Prostate gland (tissue), 2 donors: Measurements from ENCODE around the gene TBC1D16. TPM values are rescaled to one million over a fixed set of nuclear protein-coding genes. Genes with fewer than 3 reads are reported as not detected.

ENCODE experiments used
- DNase-seq: peaks from one replicate; pipeline ENCODE4 v3.0.0-alpha.2; 2019; ENCODE audit warnings: low spot score
- H3K27ac ChIP-seq, 2 donors: fragments of 200-600 bp; sonication (generic); 2 replicates each; pipeline ENCODE4 v1.5.1; 2017 to 2019
- H3K27me3 ChIP-seq: fragments of 200-600 bp; sonication (generic); replicated peaks from 2 replicates; pipeline ENCODE4 v1.5.1; 2019; ENCODE audit not compliant: insufficient read depth
- H3K36me3 ChIP-seq, 2 donors: fragments of 200-600 bp; sonication (generic); 1 replicate in 1 of 2; 2 replicates in 1 of 2; pipeline versions ENCODE4 v1.5.1 to v1.8.1; 2017 to 2019
- H3K4me1 ChIP-seq: fragments of 200-600 bp; sonication (generic); replicated peaks from 2 replicates; pipeline ENCODE4 v1.5.1; 2019
- H3K4me3 ChIP-seq, 2 donors: fragments of 200-600 bp; sonication (generic); 2 replicates each; pipeline ENCODE4 v1.5.1; 2017 to 2019
- H3K9me3 ChIP-seq: fragments of 200-600 bp; sonication (generic); 2 replicates; pipeline ENCODE4 v1.5.1; 2017
- CTCF ChIP-seq, 4 experiments: fragments of 200-600 bp in 2 of 4; fragments of 450-650 bp in 2 of 4; sonication (generic) in 2 of 4; IDR thresholded peaks; 1 replicate in 3 of 4; 2 replicates in 1 of 4; pipeline ENCODE4 v1.5.1; 2016 to 2019; ENCODE audit warnings: antibody characterized with exemption in 4 of 4, mild to moderate bottlenecking in 2 of 4, moderate library complexity in 2 of 4
- POLR2A ChIP-seq: fragments of 450-650 bp; IDR thresholded peaks from one replicate; pipeline ENCODE4 v1.6.1; 2016; ENCODE audit warnings: antibody characterized with exemption, mild to moderate bottlenecking
- POLR2AphosphoS5 ChIP-seq: sonication (generic); formaldehyde crosslinking; IDR thresholded peaks from one replicate; pipeline ENCODE4 v1.6.1; 2017; ENCODE audit warnings: antibody characterized with exemption
- WGBS: methylation state at CpG from one replicate; pipeline ENCODE4 v1.1.5; 2018; 5-methylcytosine and 5-hydroxymethylcytosine counted together
- intact Hi-C: fragments of 100-400 bp; cut with DNase I; formaldehyde crosslinking; loops from one replicate; pipeline ENCODE4 v1.14.2; 2022
- total RNA-seq, 2 donors: library from RNA; depleted of rRNA; stranded (reverse); fragments of >200 nt; gene quantifications; one replicate each; pipeline ENCODE4 v1.1.0, GENCODE V29; 2016

The TBC1D16 gene
- total RNA-seq, 2 donors from 2014 or later, result 29.1 to 41.9 TPM

- H3K4me3 ChIP-seq, result no peak overlapping the region
- H3K36me3 ChIP-seq, result no peaks in the 10 kb centered on the region
- DNase-seq, result no peak
- H3K27me3 ChIP-seq, result no peaks in the 10 kb centered on the region
- peaks cover 18% of the 10 kb centered on the region for H3K4me1 ChIP-seq
- TF ChIP-seq CTCF (IDR thresholded peaks at IDR 0.05) (no peak), POLR2A (no peak), POLR2AphosphoS5 (no peak)
- no peaks in the 10 kb centered on the region for H3K9me3 ChIP-seq
- intact Hi-C loops, result no loop called here
- no peak overlapping the region for H3K27ac ChIP-seq
- WGBS, result 79% methylated on average over 29 of the region's 29 CpGs
Observed at GRCh38 chr17:79986411-79987186, 49.1 kb downstream of the TBC1D16 start.

- no peaks in the 10 kb centered on the region for H3K36me3 ChIP-seq
- 90% methylated on average over 15 of the region's 15 CpGs for WGBS
- peaks cover 18% of the 10 kb centered on the region for H3K4me1 ChIP-seq
- intact Hi-C loops, result no loop called here
- no peaks in the 10 kb centered on the region for H3K27me3 ChIP-seq
- H3K9me3 ChIP-seq, result no peaks in the 10 kb centered on the region
- H3K4me3 ChIP-seq, result no peak overlapping the region
- TF ChIP-seq POLR2AphosphoS5 (no peak), POLR2A (no peak), CTCF (IDR thresholded peaks at IDR 0.05) (no peak)
- no peak for DNase-seq
- no peak overlapping the region for H3K27ac ChIP-seq
Observed at GRCh38 chr17:79985943-79986391, 49.7 kb downstream of the TBC1D16 start.

GRCh38 chr17:79985361-79985942 is 50.2 kb downstream of the TBC1D16 start:
- intact Hi-C loops, result no loop called here
- DNase-seq, result no peak

GRCh38 chr17:79984877-79985276 is 50.8 kb downstream of the TBC1D16 start:
- Histone ChIP-seq H3K4me3 (no peak overlapping the region), H3K27me3 (no peaks in the 10 kb centered on the region), H3K27ac (no peak overlapping the region), H3K4me1 (peaks cover 17% of the 10 kb centered on the region), H3K9me3 (no peaks in the 10 kb centered on the region), H3K36me3 (no peaks in the 10 kb centered on the region)
- TF ChIP-seq POLR2AphosphoS5 (no peak), CTCF (IDR thresholded peaks at IDR 0.05) (no peak), POLR2A (no peak)
- no peak for DNase-seq
- 86% methylated on average over 10 of the region's 10 CpGs for WGBS
- intact Hi-C loops, result no loop called here

More at GRCh38 chr17:79985361-79985942, 50.2 kb downstream of the TBC1D16 start:
- Histone ChIP-seq H3K4me3 (no peak overlapping the region), H3K9me3 (no peaks in the 10 kb centered on the region), H3K27me3 (no peaks in the 10 kb centered on the region), H3K27ac (no peak overlapping the region), H3K36me3 (no peaks in the 10 kb centered on the region), H3K4me1 (peaks cover 18% of the 10 kb centered on the region)
- WGBS, result 91% methylated on average over 17 of the region's 17 CpGs
- TF ChIP-seq CTCF (IDR thresholded peaks at IDR 0.05) (no peak), POLR2A (no peak), POLR2AphosphoS5 (no peak)
